Measurements from ENCODE around the gene SFRP5.

SFRP5 gene, protein sequence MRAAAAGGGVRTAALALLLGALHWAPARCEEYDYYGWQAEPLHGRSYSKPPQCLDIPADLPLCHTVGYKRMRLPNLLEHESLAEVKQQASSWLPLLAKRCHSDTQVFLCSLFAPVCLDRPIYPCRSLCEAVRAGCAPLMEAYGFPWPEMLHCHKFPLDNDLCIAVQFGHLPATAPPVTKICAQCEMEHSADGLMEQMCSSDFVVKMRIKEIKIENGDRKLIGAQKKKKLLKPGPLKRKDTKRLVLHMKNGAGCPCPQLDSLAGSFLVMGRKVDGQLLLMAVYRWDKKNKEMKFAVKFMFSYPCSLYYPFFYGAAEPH

DNA sequence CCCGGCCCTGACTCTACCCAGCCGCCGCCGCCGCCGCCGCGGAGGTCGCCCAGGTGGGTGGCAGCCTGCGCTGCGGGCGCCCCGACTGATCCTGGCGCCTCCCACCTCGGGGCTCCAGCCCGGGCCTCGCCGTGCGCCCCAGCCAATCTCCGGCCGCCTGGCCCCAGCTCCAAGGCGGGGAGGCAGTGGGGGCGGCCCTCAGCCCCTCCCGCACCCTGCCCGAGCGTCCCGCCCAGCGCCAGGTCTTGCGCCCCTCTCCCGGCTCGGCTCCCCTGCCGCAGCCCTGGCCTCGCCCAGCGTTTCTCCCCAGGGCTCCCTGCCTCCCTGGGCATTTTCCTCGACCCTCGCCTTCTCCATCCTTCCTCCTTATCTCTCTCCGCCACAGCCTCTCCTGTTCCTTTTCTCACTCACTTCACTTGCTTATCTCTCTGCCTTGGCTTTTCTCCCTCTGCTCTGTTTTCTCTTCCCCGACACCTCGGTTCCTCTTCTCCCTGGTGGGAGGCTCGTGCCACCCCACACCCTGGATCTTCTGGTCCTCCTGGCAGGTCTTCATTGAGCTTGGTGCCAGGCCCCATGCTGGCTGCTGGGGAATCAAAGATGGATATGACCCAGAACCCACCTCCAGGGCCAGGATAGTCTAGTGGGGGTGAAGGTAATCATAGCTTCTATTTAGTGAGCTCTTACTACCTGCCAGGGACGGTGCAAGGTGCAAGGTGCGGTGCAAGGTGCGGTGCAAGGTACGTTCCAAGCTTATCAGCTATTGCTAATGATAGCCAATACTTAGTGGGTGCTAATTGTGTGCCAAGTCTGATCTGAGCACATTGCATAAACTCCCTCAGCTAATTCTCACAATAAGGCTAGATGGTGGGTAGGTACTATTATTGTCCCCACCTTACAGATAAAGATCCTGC lies at the start of gene SFRP5:
Gene SFRP5, minus strand, starts transcription at position 87 of the 911 bp plus-strand sequence. CDS start 166 bp downstream, outside the sequence.
- DNase-seq (ENCODE audit: low read depth): no peak

DNA sequence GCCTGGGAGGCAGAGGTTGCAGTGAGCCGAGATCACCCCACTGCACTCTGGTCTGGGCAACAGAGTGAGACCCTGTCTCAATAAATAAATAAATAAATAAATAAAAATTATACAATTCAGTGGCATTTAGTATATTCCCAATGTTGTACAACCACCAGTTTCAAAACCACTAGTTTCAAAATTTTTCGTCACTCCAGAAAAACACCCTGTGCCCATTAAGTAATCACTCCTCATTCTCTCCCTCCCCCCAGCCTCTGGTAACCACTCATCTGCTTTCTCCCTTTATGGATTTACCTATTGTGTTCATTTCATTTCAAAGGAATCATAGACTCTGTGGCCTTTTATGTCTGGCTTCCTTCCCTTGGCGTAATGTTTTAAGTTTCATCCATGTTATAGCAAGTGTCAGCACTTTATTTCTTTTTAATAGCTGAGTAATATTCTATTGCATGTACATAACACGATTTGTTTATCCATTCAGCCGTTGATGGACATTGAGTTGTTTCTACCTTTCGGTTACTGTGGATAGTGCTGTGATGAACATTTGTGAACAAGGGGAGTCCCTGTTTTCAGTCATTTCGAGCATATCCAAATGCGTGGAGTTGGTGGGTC lies 48.4 kb upstream of the SFRP5 start:
- no peak for DNase-seq (ENCODE audit: low read depth)

DNA sequence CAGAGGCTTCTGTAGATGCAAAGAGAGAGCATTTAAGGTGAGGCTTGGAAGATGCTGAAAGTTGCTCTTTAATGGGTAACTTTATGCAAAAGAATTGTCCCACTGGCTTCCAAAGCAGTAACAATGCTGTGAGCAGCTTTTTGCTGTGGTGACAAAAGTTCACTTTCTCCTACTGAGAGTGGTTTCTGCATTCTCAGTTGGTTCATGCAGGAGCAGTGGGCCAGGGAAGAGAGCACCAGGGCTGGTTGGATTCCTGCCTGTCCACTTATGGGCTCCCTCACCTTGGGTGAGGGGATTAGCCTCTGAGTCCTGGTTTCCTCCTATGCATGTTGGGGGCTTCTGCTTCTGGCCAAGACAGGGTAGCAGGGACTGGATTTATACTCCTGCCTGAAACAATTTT lies 46.8 kb upstream of the SFRP5 start:
- no peak for DNase-seq (ENCODE audit: low read depth)

DNA sequence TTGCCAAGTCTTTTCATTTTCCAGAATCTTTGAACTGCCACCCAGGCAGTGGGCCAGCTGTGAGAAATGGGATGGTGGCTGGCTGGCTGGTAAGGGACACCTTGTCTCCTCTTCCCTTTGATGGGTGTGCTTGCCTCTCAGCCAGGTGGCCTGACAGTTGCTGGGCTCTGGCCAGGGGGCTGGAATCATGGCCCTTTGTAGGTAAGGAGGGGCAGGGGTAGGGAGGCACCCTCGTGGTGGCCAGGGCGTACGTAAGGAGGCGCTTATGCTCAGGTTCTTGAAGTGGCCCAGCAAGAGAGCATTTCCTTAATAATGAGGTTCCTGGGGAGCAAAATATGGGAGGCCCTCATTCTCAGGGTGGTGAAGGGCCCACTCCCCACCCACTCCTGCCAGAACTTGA lies 44.8 kb upstream of the SFRP5 start:
- DNase-seq (ENCODE audit: low read depth): no peak

DNA sequence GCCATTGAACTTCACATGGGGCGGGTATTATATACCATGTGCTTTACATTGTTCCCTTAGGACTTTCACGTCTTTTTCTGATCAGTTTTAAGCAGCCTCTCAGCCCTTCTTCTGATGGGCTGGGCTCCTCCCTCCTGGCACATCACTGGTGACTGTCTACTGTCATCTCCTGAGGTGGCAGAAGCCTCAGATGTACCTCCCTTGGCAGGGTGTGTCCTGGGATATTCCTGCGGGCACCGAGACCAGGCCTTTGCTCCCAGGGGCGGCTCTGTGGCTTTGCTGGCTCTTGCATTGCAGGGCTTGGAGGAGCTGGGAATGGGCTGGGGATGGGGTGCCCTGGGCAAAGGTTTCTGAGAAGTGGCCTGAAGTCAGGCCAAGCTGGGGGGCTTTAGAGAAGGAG lies 43.2 kb upstream of the SFRP5 start:
- no peak for DNase-seq (ENCODE audit: low read depth)

DNA sequence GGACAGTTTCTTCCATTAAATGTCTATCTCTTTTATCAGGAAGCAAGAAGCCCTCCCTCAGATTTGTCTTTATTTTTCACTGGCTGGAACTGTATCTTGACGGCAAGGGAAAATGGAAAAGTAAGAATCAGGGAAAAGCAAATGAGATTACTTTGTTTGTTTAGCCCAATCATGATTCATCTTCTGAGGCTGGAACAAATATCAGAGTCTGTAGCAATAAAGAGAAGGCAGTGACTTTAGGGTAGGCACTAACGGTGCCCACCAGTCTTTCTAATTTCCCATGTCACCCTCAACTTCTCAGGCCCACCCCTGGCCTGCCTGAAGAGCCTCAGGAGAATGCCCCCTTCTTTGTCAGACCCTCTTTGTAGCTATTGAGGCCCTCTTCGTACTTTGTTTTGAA lies 41.5 kb upstream of the SFRP5 start:
- no peak for DNase-seq (ENCODE audit: low read depth)

DNA sequence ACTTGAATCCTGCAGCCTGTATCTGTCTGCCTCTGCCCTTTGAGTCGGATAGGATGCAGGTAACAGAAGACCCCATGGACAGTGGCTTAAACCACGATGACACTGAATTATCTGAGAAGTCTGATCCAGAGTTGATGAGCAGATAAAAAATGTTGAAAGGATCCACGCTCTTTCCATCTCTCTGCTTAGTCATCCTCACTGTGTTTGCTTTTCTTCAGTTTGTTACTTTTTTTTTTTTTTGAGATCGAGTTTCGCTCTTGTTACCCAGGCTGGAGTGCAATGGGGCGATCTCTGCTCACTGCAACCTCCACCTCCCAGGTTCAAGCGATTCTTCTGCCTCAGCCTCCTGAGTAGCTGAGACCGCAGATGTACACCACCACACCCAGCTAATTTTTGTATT lies 40.9 kb upstream of the SFRP5 start:
- no peak for DNase-seq (ENCODE audit: low read depth)

DNA sequence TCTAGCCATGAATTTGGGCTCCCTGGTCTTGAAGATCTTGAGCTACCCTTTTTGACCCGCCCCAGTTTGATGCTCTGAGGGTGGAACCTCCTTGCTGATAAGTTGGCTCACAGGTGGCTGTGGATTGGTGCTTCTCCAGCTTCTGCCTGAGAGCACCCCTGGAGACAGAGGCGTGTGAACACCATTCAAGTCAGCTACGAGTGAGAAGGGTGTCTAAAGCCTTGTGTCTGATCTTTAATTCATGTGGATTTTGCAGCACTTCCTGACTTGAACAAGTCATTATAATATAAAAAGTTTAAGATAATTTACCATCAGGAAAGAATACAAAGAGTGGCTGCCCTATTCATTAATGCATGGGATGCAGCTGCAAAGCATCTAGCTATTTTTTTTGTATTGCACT lies 40.2 kb upstream of the SFRP5 start:
- no peak for DNase-seq (ENCODE audit: low read depth)

DNA sequence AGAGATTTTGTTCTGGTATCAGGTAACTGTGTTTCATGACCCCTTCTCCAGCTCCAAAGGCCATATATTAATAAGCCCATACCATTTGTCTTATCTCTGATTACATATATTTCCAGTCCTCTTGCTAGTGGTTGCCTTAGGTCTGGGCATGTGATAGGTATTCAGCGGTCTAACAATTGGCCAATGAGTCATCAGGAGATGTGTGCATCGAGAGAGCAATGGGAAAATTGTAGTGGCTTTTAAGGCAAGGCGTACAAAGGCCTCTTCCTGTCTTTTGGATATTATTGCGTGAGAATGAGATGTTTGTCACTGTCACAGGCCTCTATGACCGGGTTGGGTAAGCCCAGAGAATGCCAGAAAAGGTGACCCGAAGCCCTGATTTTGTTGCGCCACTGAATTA lies 38.6 kb upstream of the SFRP5 start:
- no peak for DNase-seq (ENCODE audit: low read depth)

DNA sequence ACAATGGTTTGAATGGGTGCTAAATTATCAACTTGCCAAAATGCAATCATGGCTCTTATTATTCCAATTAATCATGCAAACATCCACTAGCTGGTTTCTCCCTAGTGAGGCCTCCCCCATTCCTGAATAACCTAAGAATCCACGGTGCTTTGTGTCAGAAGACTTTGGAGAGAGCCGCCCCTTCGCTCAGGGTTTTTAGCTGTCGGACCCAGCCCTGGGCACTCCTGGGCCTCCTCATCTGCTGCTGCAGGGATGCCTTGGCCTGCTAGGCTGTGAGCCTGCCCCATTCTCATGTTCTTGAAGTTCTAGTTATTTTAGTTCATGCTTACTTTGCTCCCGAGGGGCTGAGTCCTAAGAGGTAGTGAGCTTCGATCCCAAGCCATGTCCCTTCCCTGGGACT lies 34.1 kb upstream of the SFRP5 start:
- DNase-seq (ENCODE audit: low read depth): no peak

DNA sequence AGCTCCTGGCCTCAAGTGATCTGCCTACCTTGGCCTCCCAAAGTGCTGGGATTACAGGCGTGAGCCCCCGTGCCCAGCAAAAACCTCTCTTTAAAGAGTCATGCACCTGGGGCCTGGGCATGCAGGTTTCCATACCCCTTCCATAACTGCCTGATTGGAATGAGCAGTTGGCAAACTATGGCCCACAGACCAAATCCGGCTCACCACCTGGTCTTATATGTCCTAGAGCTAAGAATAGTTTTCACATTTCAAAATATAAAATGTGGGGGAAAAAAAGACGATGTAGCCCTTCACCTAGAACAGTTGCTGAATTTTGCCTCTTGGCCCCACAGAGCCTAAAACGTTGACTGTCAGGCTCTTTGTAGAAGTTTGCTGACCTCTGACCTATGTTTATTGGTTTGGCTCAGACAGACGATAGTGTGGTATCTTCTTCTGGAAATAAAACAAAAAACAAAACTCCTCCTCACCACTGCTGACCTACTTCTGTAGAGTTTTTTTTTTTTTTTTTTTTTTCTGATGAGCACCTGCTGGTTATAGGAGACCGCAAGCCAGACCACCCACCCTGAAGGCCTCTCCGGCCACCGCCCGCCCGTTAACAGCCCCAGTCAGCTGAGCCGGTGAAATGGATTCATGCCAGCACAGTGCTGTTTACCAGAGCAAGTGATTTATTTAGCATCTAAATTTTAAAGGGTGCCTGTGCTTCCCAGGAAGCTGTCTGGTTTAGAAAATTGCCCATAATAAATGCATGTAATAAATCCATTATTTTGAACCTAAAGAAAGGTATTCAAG lies 33.5 kb upstream of the SFRP5 start:
- no peak for DNase-seq (ENCODE audit: low read depth)

DNA sequence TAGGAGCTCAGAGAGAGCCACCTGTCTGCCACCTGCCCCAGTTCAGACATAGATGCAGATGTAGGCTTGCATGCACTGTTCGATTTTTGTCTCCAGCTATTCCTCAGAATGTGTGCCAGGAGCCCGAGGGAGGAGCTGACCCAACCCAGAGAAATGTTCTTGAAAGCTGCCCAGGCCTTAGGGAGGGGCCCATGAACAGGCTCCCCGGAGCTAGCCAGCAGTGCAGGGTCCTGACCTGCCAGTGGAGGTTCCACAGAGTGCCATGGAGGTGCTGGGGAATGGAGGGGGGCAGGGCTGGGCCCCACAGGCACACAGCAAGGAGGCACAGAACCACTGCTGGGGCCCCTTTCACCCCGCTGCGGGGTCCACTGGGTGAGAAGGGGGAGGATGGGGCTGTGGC lies 29.6 kb upstream of the SFRP5 start:
- no peak for DNase-seq (ENCODE audit: low read depth)

DNA sequence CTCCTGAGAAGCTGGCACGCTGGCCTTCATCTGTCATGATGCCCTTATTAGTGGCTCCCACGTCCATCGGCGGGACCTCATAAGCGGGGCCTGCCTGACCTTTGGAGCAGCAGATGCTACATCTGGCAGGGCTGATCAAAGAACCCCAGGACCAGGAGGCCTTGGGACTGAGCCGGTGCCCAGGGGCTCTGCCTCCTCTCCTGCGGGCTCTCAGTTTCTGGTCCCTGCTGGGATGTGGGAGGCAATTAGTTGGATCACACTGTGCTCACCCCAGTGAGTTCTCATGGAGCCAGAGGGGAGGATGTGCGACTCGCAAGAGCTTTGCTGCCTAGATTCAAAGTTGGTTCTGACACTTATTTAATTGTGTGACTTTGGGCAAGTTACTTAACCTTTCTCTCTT lies 28.7 kb upstream of the SFRP5 start:
- no peak for DNase-seq (ENCODE audit: low read depth)

DNA sequence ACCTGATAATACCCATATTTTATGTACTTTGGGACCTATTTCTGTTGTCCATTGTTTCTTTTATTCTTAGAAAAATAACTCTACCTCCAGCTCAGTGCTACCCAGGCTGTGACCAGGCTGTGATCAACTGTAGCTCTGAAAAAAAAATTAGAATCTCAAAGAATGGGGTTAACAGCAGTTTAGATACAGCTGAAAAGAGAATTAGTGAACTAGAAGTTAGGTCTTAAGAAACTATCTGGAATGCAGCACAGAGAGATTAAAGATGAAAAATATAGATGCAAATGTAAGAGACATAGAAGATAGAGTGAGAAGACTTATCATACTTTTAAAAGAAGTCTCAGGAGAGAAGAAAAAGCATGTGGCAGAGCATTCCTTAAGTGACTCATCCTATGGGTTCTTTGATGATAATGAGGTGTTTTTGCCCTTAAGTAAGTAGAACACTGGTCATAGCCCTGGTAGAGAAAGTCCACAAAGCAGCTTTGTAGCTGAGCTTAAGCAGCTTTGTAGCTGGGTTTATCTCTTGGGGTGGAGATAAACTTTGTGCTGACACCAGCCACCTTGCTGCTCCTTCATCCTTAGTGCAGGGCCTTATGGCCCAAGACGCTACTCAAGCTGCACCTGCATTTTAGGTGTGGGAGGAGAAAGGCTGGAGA lies 27.3 kb upstream of the SFRP5 start:
- no peak for DNase-seq (ENCODE audit: low read depth)

DNA sequence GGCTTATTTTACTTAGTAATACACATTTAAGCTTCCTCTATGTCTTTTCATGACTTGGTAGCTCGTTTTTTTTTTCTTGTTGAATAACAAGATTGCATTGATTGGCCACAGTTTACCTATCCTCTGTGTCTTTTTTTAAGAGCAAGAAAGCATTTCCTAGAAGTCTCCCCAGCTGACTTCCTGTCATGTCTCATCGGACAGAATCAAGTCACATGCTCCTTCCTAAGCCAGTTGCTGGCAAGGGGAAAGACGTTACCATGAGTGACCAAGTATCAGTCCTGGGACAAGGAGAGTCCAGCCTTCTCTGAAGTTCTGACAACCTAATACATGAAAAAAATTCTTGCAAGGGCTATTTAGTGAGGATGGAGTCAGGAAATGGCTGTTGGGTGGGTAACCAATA lies 24.9 kb upstream of the SFRP5 start:
- DNase-seq (ENCODE audit: low read depth): no peak

DNA sequence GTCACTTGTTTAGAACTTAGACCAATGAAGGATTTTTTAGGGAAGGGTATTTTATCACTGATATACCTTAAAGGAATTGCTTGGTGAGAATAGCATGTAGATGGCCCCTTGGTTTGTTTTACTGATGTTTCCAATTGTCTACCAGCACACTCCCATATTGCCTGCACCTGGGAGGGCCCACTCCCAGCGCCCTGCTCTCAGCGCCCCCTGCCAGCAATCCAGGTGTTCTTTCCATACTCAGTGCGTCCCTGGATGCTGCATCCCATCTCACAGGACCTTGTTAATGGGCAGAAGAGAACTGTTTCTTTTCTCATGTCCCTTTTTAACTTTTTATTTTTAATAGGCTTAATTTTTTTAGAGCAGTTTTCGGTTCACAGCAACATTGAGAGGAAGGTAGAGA lies 24.1 kb upstream of the SFRP5 start:
- DNase-seq (ENCODE audit: low read depth): no peak

DNA sequence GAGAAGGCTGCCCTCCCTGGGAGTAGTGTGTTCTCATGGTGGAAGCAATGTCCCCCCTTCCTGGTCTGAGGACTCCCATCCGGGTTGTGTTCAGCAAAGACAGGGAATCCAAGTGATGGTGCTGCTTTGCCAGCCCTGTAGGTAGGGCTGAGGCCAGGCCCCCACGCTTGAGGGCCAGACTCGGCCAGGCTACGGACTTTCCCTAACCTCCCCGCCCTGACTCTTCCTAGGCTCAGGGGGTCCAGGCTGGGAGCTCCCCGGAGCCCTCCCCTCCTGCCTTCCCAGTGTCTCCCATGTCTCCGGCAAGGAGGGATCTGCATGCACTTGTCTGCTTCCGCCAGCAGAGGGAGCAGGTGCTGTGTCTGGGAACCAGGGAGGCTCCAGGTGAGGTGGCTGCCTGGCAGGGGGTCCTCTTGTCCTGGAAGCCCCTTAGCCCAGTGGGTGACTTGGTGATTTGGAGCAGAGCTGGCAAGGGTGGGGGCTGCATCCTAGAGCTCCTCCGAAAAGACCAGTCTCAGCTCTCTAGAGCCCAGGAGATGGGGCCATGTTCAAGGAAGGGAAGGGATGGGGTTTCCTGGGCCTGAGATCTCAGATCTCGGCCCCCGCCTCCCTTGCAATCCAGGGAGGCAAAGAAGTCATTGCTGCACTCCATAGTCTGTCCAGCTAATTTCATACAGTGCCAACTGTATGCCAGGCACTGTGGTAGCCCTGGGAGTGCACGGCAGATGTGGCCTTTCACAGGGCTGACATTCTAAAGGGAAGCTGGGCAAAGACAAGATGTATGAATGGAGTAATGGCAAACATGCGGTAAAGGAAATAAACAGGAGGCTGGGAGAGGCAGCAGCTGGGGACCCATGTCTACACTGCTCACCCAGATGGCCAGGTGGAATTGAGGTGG lies 20.3 kb upstream of the SFRP5 start:
- peak; percentile 52 for DNase-seq (ENCODE audit: low read depth)

DNA sequence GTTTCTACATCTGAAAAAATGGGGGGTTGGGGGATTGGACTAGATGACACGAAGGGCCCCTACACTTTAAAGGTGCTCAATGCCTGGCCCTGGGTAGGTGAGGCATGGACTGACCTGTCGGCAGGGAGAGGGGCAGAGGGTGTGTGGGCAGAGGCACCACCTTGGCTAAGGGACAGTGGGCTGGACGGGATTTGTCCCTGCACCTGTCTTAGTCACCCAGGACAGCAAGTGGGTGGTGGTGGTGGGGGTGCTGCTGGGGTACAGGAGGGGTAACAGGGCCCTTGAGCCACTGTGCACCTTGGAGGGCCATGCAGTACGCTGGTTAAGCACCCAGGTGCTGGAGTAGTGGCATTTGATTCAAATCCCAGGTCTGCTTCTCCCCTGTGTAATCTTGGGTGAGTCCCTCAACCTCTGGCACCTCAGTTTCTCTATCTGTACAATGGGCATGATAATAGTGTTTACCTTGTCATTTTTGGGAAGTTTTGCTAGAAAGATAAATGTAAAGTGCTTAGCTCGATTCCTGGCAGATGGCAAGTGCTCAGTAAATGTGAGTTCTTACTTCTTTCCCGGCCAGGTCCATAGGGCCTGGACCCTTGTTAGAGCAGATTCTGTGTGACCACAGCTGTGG lies 18.1 kb upstream of the SFRP5 start:
- DNase-seq (ENCODE audit: low read depth): no peak

DNA sequence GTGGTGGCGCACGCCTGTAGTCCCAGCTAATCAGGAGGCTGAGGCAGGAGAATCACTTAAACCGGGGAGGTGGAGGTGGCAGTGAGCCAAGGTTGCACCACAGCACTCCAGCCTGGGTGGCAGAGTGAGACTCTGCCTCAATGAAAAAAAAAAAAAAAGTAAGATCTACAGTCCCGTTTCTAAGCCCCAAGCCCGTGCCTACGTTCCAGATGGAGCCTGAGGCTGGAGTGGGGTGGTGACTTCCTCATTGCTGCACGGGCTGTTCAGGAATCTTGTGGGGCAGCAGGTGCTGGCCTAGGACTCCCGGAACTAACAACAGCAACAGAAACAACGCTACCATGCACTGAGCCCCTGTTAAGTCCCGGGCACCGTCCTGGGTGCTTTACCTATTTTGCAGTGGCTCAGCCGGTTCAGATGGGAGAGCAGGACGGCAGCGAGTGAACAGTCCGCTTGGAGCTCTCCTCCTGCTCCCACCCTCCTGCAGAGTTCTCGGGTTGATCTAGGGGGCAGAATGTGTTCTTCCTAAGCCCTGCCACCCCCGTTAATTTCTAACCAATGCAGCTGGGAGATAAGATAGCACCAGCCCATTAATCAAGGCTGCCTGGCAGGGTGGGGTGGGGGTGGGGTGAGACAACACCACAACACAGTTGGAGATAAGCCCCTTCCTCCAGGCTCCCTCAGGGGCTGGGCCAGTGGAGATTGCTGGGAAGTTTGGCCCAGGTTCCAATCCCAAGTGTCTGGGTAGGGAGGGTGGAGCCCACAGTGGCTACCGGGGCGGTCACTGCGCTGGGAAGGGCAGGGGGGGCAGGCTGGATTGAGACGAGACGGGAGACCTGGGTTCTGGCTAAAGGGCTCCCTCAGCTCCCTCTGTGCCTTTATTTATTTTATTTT lies 17.0 kb upstream of the SFRP5 start:
- no peak for DNase-seq (ENCODE audit: low read depth)
